Parathyroid adenoma (tissue), 2 donors: ENCODE measurements around the gene CYP20A1.
"Not testable (repeated sequence)": the region's sequence is repeated elsewhere in the genome, so short reads cannot be mapped to it uniquely, and the experiment has no call there.

Experiments used
- H2AFZ ChIP-seq: fragments of 300-600 bp; sonication (generic); one replicate; pipeline ENCODE4 v1.7.0; 2017; ENCODE audit warnings: antibody characterized with exemption, mild to moderate bottlenecking
- H3K27ac ChIP-seq: fragments of 300-600 bp; sonication (generic); one replicate; pipeline ENCODE4 v1.7.0; 2017
- H3K27me3 ChIP-seq: fragments of 300-600 bp; sonication (generic); one replicate; pipeline ENCODE4 v1.7.0; 2017; ENCODE audit warnings: low read length; ENCODE audit not compliant: control insufficient read depth, insufficient read depth
- H3K36me3 ChIP-seq: fragments of 300-600 bp; sonication (generic); one replicate; pipeline ENCODE4 v1.7.0; 2017; ENCODE audit warnings: low read length; ENCODE audit not compliant: control insufficient read depth, insufficient read depth
- H3K4me1 ChIP-seq: fragments of 300-600 bp; sonication (generic); one replicate; pipeline ENCODE4 v1.7.0; 2017; ENCODE audit warnings: control low read depth
- H3K4me2 ChIP-seq: fragments of 300-600 bp; sonication (generic); one replicate; pipeline ENCODE4 v1.7.0; 2017; ENCODE audit warnings: low read length
- H3K4me3 ChIP-seq: fragments of 300-600 bp; sonication (generic); one replicate; pipeline ENCODE4 v1.7.0; 2017; ENCODE audit warnings: low read depth, low read length
- H3K79me2 ChIP-seq: fragments of 300-600 bp; sonication (generic); one replicate; pipeline ENCODE4 v1.7.0; 2017; ENCODE audit warnings: control low read depth
- H3K9ac ChIP-seq: fragments of 300-600 bp; sonication (generic); one replicate; pipeline ENCODE4 v1.7.0; 2017; ENCODE audit warnings: mild to moderate bottlenecking
- H3K9me3 ChIP-seq: fragments of 300-600 bp; sonication (generic); one replicate; pipeline ENCODE4 v1.7.0; 2017; ENCODE audit warnings: low read length; ENCODE audit not compliant: control insufficient read depth
- TF ChIP-seq, protein P1 (sequence below): fragments of 300-600 bp; sonication (generic); IDR thresholded peaks from one replicate; pipeline ENCODE4 v1.7.0; 2017; ENCODE audit warnings: antibody characterized with exemption, mild to moderate bottlenecking
- donor health status: primary hyperparathyroidism.

The CYP20A1 gene

GRCh38 chr2:203252818-203253217, 14.0 kb downstream of the CYP20A1 start:
- H2AFZ ChIP-seq: no peak overlapping the region
- no peaks in the 10 kb centered on the region for H3K4me1 ChIP-seq
- H3K9ac ChIP-seq: no peak overlapping the region
- no peak overlapping the region for H3K27ac ChIP-seq
- H3K4me2 ChIP-seq: no peak overlapping the region
- no peaks in the 10 kb centered on the region for H3K9me3 ChIP-seq
- H3K4me3 ChIP-seq: no peak overlapping the region
- no peaks in the 10 kb centered on the region for H3K27me3 ChIP-seq
- no peaks in the 10 kb centered on the region for H3K36me3 ChIP-seq
- TF ChIP-seq, protein P1, sequence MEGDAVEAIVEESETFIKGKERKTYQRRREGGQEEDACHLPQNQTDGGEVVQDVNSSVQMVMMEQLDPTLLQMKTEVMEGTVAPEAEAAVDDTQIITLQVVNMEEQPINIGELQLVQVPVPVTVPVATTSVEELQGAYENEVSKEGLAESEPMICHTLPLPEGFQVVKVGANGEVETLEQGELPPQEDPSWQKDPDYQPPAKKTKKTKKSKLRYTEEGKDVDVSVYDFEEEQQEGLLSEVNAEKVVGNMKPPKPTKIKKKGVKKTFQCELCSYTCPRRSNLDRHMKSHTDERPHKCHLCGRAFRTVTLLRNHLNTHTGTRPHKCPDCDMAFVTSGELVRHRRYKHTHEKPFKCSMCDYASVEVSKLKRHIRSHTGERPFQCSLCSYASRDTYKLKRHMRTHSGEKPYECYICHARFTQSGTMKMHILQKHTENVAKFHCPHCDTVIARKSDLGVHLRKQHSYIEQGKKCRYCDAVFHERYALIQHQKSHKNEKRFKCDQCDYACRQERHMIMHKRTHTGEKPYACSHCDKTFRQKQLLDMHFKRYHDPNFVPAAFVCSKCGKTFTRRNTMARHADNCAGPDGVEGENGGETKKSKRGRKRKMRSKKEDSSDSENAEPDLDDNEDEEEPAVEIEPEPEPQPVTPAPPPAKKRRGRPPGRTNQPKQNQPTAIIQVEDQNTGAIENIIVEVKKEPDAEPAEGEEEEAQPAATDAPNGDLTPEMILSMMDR: no peak
- H3K79me2 ChIP-seq: no peaks in the 10 kb centered on the region

DNA sequence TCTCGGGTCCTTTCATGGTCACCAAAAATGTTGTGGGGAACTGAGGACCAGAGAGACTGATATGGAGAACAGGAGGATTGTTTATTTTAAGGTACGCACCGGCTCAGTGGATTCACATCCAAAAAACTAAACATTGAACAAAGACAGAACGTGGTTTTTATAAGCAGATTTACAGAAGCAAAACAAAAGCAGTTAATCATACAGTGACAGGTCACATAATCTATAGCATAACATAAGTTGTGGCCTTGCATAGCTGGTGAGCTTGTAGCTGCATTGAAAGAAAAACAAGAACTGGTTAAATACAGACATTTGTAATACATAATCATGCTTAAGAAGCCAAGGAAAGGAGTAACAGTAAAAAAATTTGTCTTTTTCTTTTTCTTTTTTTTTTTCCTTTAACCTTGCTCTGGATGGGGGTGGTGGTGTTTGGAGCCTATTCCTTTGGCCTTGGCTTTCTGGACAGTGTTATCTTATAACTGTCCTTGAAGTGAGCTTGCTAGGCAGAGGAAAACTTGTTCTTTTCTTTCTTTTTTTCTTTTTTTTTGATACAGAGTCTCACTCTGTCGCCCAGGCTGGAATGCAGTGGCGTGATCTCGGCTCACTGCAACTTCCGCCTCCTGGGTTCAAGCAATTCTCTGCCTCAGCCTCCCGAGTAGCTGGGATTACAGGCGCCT, 14.7 kb downstream of the CYP20A1 start:
- H3K27ac ChIP-seq, H3K36me3 ChIP-seq, H2AFZ ChIP-seq, H3K9ac ChIP-seq, H3K79me2 ChIP-seq, H3K4me3 ChIP-seq, H3K4me1 ChIP-seq, H3K9me3 ChIP-seq, H3K27me3 ChIP-seq, H3K4me2 ChIP-seq: not testable (repeated sequence)

DNA sequence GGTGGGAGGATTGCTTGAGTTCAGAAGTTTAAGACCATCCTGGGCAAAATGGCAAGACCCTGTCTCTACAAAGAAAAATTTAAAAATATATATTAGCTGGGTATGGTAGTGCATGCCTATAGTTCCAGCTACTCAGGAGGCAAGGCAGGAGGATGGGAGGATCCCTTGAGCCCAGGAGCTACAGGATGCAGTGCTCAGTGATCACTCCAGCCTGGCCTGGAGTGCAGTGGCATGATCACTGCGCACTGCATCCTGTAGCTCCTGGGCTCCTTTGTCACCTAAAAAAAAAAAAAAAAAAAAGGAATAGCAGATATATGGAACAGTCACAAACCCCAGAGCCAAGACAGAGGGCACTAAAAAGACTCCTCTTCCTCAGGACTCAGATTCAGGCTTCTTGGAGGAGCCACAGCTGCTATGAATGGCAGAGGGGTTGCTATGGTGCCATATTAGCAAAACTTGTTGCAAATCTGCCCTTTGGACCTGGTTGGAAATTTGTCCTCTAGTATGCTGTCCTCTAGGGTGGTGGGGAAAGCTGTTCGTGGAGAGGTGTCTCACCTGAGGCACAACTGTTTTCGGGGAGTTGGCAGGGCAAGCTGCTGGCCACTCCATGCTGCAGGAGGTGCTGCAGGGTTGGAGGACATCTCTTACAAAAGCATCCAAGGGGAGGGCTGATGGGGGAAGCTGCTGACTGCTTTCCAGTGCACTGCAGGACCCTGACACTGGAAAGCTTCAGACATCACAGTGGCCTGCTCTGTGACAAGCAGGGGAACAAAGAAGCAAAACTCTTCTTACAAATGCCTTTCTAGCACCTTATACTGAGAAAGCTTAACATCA, 22.7 kb downstream of the CYP20A1 start:
- no peaks in the 10 kb centered on the region for H3K36me3 ChIP-seq
- H3K9me3 ChIP-seq: no peaks in the 10 kb centered on the region
- no peak overlapping the region for H2AFZ ChIP-seq
- TF ChIP-seq, protein P1: no peak
- H3K27ac ChIP-seq: no peak overlapping the region
- no peak overlapping the region for H3K4me2 ChIP-seq
- no peak overlapping the region for H3K9ac ChIP-seq
- no peaks in the 10 kb centered on the region for H3K79me2 ChIP-seq
- H3K27me3 ChIP-seq: no peaks in the 10 kb centered on the region
- H3K4me1 ChIP-seq: no peaks in the 10 kb centered on the region
- no peak overlapping the region for H3K4me3 ChIP-seq

DNA sequence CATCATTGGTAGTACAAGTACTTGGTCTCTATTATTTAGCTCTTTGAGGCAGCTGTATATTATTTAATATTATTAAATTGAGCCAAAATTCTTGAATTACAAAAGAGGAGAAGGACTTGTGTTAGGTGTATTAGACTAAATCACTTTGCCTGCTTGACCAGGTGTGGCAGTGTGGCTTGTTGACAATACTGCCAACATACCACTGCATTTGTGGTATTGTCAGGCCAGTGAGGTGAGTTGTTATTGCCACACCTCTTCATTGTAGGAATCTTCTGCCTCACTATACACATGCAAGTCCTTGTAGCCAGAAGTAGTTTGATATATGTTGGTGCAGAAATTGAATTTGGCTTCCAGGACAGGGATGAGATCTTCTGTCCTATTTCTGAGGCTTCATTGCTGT, 40.5 kb downstream of the CYP20A1 start:
- Histone ChIP-seq H3K4me2 (no peak overlapping the region), H3K27me3 (no peaks in the 10 kb centered on the region), H3K4me3 (no peak overlapping the region), H3K27ac (no peak overlapping the region), H3K79me2 (no peaks in the 10 kb centered on the region), H2AFZ (no peak overlapping the region), H3K9ac (no peak overlapping the region), H3K4me1 (no peaks in the 10 kb centered on the region), H3K9me3 (no peaks in the 10 kb centered on the region), H3K36me3 (no peaks in the 10 kb centered on the region)
- TF ChIP-seq, protein P1: no peak

DNA sequence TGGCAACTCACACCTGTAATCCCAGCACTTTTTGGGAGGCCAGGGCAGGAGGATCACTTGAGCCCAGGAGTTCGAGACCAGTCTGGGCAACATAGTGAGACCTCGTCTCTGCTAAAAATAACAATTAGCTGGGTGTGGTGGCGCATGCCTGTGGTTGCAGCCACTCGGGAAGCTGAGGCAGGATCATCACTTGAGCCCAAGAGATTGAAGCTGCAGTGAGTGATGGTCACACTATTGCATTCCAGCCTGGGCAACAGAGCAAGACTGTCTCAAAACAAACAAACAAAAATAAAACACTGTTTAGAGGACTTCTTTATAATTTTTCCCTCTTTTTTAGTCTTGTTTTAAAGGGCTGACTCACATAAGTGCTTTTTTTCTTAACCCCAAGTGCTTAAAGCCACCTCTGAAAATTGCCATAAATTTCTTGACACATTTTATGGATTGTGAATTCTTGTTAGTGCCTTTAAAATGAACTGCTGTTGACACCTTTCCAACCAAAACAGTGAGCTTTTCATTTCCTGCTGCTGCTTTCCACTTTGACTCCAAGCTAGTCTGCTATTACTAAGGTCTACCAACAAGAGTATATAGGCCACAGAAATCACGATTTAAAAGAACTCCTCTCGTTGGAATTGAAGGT, 41.7 kb downstream of the CYP20A1 start:
- no peaks in the 10 kb centered on the region for H3K9me3 ChIP-seq
- no peak overlapping the region for H3K4me3 ChIP-seq
- H3K27me3 ChIP-seq: no peaks in the 10 kb centered on the region
- no peaks in the 10 kb centered on the region for H3K79me2 ChIP-seq
- TF ChIP-seq, protein P1: no peak
- no peak overlapping the region for H3K27ac ChIP-seq
- no peak overlapping the region for H3K9ac ChIP-seq
- no peaks in the 10 kb centered on the region for H3K36me3 ChIP-seq
- H3K4me2 ChIP-seq: no peak overlapping the region
- H2AFZ ChIP-seq: no peak overlapping the region
- no peaks in the 10 kb centered on the region for H3K4me1 ChIP-seq
